MM.1S (cell line): ENCODE data around the gene CCDC88A.

Experiments used
- DNase-seq: peaks from one replicate; pipeline ENCODE4 v3.0.0-alpha.2; 2015
- H2AFZ ChIP-seq: fragments of 300-600 bp; sonication (generic); 2 replicates; pipeline ENCODE4 v1.6.0; 2016; ENCODE audit warnings: antibody characterized with exemption, low read length
- H3F3A ChIP-seq: fragments of 300-600 bp; sonication (generic); 2 replicates; pipeline ENCODE4 v1.6.1; 2016; ENCODE audit warnings: mild to moderate bottlenecking, antibody characterized with exemption, low read length, moderate library complexity, mixed read lengths; ENCODE audit not compliant: insufficient read depth
- H3K27ac ChIP-seq: fragments of 300-600 bp; sonication (generic); 2 replicates; pipeline ENCODE4 v1.5.1; 2016; ENCODE audit warnings: mild to moderate bottlenecking, low read length
- H3K27me3 ChIP-seq: fragments of 300-600 bp; sonication (generic); replicated peaks from 2 replicates; pipeline ENCODE4 v1.6.0; 2016; ENCODE audit warnings: low read length; ENCODE audit not compliant: insufficient read depth
- H3K36me3 ChIP-seq: fragments of 300-600 bp; sonication (generic); replicated peaks from 2 replicates; pipeline ENCODE4 v1.6.1; 2016; ENCODE audit warnings: mild to moderate bottlenecking, low read length, mixed read lengths; ENCODE audit not compliant: insufficient read depth
- H3K4me1 ChIP-seq: fragments of 300-600 bp; sonication (generic); 2 replicates; pipeline ENCODE4 v1.6.1; 2016; ENCODE audit warnings: low read length, mixed read lengths
- H3K4me2 ChIP-seq: fragments of 300-600 bp; sonication (generic); 2 replicates; pipeline ENCODE4 v1.6.0; 2016; ENCODE audit warnings: low read depth, low read length
- H3K4me3 ChIP-seq: fragments of 300-600 bp; sonication (generic); 2 replicates; pipeline ENCODE4 v1.5.1; 2016; ENCODE audit warnings: low read length, mixed read lengths
- H3K79me2 ChIP-seq: fragments of 300-600 bp; sonication (generic); 2 replicates; pipeline ENCODE4 v1.6.1; 2016; ENCODE audit warnings: mixed run types, low read length, mixed read lengths
- H3K9ac ChIP-seq: fragments of 300-600 bp; sonication (generic); 2 replicates; pipeline ENCODE4 v1.6.1; 2016; ENCODE audit warnings: low read length, mixed read lengths
- H3K9me2 ChIP-seq: fragments of 300-600 bp; sonication (generic); replicated peaks from 2 replicates; pipeline ENCODE4 v1.6.1; 2016; ENCODE audit warnings: mild to moderate bottlenecking, low read length, mixed read lengths; ENCODE audit not compliant: insufficient read depth
- H3K9me3 ChIP-seq: fragments of 300-600 bp; sonication (generic); replicated peaks from 2 replicates; pipeline ENCODE4 v1.6.1; 2016; ENCODE audit warnings: mild to moderate bottlenecking, low read length, mixed read lengths; ENCODE audit not compliant: insufficient read depth
- H4K20me1 ChIP-seq: fragments of 300-600 bp; sonication (generic); 2 replicates; pipeline ENCODE4 v1.6.1; 2016; ENCODE audit warnings: mild to moderate bottlenecking, low read length, moderate library complexity, mixed read lengths; ENCODE audit not compliant: insufficient read depth
- EZH2 ChIP-seq: fragments of 300-600 bp; sonication (generic); optimal IDR thresholded peaks from 2 replicates; pipeline ENCODE3; 2017; ENCODE audit warnings: low read depth, mild to moderate bottlenecking, antibody characterized with exemption, low read length, mixed read lengths
- EZH2phosphoT487 ChIP-seq: fragments of 300-600 bp; sonication (generic); IDR thresholded peaks from 2 replicates; pipeline ENCODE4 v1.6.1; 2018; ENCODE audit warnings: antibody characterized with exemption, low read length
- TF ChIP-seq, protein P1 (sequence below): fragments of 300-600 bp; sonication (generic); IDR thresholded peaks from 2 replicates; pipeline ENCODE4 v1.5.1; 2016; ENCODE audit warnings: antibody characterized with exemption, low read length, mixed read lengths

The CCDC88A gene

GRCh38 chr2:55371376-55371775, 48.3 kb downstream of the CCDC88A start:
- Histone ChIP-seq H3K9ac (no peak overlapping the region), H3F3A (no peaks in the 10 kb centered on the region), H2AFZ (no peak overlapping the region), H3K27me3 (no peaks in the 10 kb centered on the region), H3K27ac (no peak overlapping the region), H4K20me1 (no peaks in the 10 kb centered on the region), H3K4me2 (no peak overlapping the region), H3K36me3 (no peaks in the 10 kb centered on the region), H3K9me2 (no peaks in the 10 kb centered on the region), H3K4me1 (no peaks in the 10 kb centered on the region), H3K4me3 (no peak overlapping the region), H3K9me3 (no peaks in the 10 kb centered on the region), H3K79me2 (no peaks in the 10 kb centered on the region)
- DNase-seq, result no peak
- TF ChIP-seq EZH2, result no peak
- no peak for TF ChIP-seq EZH2phosphoT487
- TF ChIP-seq, protein P1, sequence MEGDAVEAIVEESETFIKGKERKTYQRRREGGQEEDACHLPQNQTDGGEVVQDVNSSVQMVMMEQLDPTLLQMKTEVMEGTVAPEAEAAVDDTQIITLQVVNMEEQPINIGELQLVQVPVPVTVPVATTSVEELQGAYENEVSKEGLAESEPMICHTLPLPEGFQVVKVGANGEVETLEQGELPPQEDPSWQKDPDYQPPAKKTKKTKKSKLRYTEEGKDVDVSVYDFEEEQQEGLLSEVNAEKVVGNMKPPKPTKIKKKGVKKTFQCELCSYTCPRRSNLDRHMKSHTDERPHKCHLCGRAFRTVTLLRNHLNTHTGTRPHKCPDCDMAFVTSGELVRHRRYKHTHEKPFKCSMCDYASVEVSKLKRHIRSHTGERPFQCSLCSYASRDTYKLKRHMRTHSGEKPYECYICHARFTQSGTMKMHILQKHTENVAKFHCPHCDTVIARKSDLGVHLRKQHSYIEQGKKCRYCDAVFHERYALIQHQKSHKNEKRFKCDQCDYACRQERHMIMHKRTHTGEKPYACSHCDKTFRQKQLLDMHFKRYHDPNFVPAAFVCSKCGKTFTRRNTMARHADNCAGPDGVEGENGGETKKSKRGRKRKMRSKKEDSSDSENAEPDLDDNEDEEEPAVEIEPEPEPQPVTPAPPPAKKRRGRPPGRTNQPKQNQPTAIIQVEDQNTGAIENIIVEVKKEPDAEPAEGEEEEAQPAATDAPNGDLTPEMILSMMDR, result no peak

DNA sequence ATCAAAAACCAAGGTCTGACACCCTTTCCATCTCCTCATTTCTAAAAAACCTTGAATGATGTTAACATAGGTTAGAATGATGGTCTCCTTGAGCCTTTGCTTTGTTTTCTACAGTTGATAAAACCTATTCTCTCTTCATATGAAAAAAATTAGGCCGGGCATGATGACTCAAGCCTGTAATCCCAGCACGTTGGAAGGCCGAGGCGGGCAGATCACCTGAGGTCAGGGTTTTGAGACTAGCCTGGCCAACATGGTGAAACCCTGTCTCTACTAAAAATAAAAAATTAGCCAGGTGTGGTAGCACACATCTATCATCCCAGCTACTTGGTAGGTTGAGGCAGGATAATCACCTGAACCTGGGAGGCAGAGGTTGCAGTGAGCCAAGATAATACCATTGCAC, 49.4 kb downstream of the CCDC88A start:
- Histone ChIP-seq H3K4me2 (no peak overlapping the region), H3K79me2 (no peaks in the 10 kb centered on the region), H2AFZ (no peak overlapping the region), H3K36me3 (no peaks in the 10 kb centered on the region), H3K4me1 (no peaks in the 10 kb centered on the region), H3K9me2 (no peaks in the 10 kb centered on the region), H4K20me1 (no peaks in the 10 kb centered on the region), H3K9me3 (no peaks in the 10 kb centered on the region), H3F3A (no peaks in the 10 kb centered on the region), H3K4me3 (no peak overlapping the region), H3K27me3 (no peaks in the 10 kb centered on the region), H3K27ac (no peak overlapping the region), H3K9ac (no peak overlapping the region)
- no peak for DNase-seq
- no peak for TF ChIP-seq EZH2
- TF ChIP-seq, protein P1, result no peak

DNA sequence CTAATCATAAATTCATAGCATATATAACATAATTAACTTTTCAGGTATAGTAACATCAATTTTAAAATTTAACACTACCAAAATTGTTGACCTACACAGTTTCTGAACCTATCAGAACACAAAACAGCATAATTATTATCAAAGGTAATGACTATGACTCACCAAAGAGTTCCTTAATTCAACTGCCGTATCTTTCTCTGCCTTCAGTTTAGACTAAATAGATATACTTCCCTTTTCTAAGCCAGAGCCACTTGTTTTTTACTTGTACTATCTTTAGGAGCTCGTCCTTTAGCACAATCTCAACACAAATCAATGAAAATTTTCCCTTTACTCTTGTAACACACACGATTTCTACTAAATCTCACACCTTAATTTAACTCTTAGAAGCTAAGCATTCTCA, 54.4 kb downstream of the CCDC88A start:
- Histone ChIP-seq H3K4me2 (no peak overlapping the region), H3K4me1 (no peaks in the 10 kb centered on the region), H3K36me3 (no peaks in the 10 kb centered on the region), H3K9me2 (no peaks in the 10 kb centered on the region), H3K79me2 (no peaks in the 10 kb centered on the region), H3K9me3 (no peaks in the 10 kb centered on the region), H4K20me1 (no peaks in the 10 kb centered on the region), H3F3A (no peaks in the 10 kb centered on the region; the same call in 1 of the 2 replicates), H3K4me3 (no peak overlapping the region), H3K27ac (no peak overlapping the region), H3K27me3 (no peaks in the 10 kb centered on the region), H2AFZ (no peak overlapping the region), H3K9ac (no peak overlapping the region)
- TF ChIP-seq, protein P1, result no peak
- TF ChIP-seq EZH2, result no peak
- no peak for TF ChIP-seq EZH2phosphoT487
- DNase-seq, result no peak
